Transverse colon (tissue), 4 donors: ENCODE data around the gene SPRR2B.
"Not testable (repeated sequence)": the region's sequence is repeated elsewhere in the genome, so short reads cannot be mapped to it uniquely, and the experiment has no call there.

Experiments
- POLR2AphosphoS5 ChIP-seq, 3 donors: sonication (generic); formaldehyde crosslinking; IDR thresholded peaks; one replicate each; pipeline ENCODE4 v1.6.1; 2016; ENCODE audit warnings: antibody characterized with exemption in 3 of 3
- TF ChIP-seq, protein P1 (sequence below), 5 experiments: fragments of 200-600 bp in 3 of 5; fragments of 450-650 bp in 2 of 5; sonication (generic) in 3 of 5; IDR thresholded peaks; 1 replicate in 2 of 5; 2 replicates in 3 of 5; pipeline ENCODE4 v1.5.1; 2016 to 2017; ENCODE audit warnings: antibody characterized with exemption in 5 of 5, inconsistent platforms in 3 of 5, mild to moderate bottlenecking in 2 of 5, moderate library complexity in 1 of 5

- TF ChIP-seq, protein P1, sequence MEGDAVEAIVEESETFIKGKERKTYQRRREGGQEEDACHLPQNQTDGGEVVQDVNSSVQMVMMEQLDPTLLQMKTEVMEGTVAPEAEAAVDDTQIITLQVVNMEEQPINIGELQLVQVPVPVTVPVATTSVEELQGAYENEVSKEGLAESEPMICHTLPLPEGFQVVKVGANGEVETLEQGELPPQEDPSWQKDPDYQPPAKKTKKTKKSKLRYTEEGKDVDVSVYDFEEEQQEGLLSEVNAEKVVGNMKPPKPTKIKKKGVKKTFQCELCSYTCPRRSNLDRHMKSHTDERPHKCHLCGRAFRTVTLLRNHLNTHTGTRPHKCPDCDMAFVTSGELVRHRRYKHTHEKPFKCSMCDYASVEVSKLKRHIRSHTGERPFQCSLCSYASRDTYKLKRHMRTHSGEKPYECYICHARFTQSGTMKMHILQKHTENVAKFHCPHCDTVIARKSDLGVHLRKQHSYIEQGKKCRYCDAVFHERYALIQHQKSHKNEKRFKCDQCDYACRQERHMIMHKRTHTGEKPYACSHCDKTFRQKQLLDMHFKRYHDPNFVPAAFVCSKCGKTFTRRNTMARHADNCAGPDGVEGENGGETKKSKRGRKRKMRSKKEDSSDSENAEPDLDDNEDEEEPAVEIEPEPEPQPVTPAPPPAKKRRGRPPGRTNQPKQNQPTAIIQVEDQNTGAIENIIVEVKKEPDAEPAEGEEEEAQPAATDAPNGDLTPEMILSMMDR (IDR thresholded peaks at IDR 0.05), result not testable (repeated sequence)
- not testable (repeated sequence) for TF ChIP-seq POLR2AphosphoS5 (IDR thresholded peaks at IDR 0.05)
These were observed 43.9 kb upstream of the SPRR2B start for GRCh38 chr1:153115264-153115663.
